ENCODE results near the gene RPTN. TPM values are rescaled to one million over a fixed set of nuclear protein-coding genes. Genes with fewer than 3 reads are reported as not detected.

RPTN gene
- total RNA-seq, 4 donors from 2014 or later = not detected

GRCh38 chr1:152112101-152112884, 46.7 kb downstream of the RPTN start:
- no peak for TF ChIP-seq EP300 (IDR thresholded peaks at IDR 0.05)
- TF ChIP-seq, protein P1, sequence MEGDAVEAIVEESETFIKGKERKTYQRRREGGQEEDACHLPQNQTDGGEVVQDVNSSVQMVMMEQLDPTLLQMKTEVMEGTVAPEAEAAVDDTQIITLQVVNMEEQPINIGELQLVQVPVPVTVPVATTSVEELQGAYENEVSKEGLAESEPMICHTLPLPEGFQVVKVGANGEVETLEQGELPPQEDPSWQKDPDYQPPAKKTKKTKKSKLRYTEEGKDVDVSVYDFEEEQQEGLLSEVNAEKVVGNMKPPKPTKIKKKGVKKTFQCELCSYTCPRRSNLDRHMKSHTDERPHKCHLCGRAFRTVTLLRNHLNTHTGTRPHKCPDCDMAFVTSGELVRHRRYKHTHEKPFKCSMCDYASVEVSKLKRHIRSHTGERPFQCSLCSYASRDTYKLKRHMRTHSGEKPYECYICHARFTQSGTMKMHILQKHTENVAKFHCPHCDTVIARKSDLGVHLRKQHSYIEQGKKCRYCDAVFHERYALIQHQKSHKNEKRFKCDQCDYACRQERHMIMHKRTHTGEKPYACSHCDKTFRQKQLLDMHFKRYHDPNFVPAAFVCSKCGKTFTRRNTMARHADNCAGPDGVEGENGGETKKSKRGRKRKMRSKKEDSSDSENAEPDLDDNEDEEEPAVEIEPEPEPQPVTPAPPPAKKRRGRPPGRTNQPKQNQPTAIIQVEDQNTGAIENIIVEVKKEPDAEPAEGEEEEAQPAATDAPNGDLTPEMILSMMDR (IDR thresholded peaks at IDR 0.05) = no peak
- TF ChIP-seq POLR2AphosphoS5 (IDR thresholded peaks at IDR 0.05) = no peak
- no peak for TF ChIP-seq POLR2A (IDR thresholded peaks at IDR 0.05; ENCODE audit: low read depth)
- peaks cover 0 to 100% (median 62%) of the 10 kb centered on the region in 4 donors for H3K27me3 ChIP-seq
- intact Hi-C loops (cut with DNase I) = no loop called here
- 2% methylated on average over 51 of the region's 53 CpGs for WGBS
- DNase-seq (ENCODE audit: extremely low spot score) = no peak
- no peaks in the 10 kb centered on the region for H3K36me3 ChIP-seq
- H3K27ac ChIP-seq (replicated peaks in 1 of 4) = no peak overlapping the region
- H3K4me3 ChIP-seq = peak overlapping the region; percentile 52 to 58 (median 54)
- H3K4me1 ChIP-seq = peaks cover 38 to 57% (median 56%) of the 10 kb centered on the region in 4 donors
- peaks cover 0 to 18% (median 15%) of the 10 kb centered on the region in 4 donors for H3K9me3 ChIP-seq

DNA sequence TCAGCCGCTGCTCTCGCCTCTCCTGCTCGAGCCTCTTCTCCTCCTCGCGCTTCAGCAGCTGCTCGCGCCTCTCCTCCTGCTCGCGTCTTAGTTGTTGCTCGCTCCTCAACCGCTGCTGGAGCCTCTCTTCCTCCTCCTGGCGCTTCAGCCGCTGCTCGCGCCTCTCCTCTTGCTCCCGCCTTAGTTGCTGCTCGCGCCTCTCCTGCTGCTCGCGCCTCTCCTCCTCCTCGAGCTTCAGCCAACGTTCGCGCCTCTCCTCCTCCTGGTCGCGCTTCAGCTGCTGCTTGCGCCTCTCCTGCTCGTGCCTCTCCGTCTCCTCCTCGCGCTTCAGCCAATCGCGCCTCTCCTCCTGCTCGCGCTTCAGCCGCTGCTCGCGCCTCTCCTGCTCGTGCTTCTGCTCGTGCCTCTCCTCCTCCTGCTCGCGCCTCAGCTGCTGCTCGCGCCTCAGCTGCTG, 47.5 kb downstream of the RPTN start:
- no peak for TF ChIP-seq EP300 (IDR thresholded peaks at IDR 0.05)
- TF ChIP-seq, protein P1 (IDR thresholded peaks at IDR 0.05) = no peak
- TF ChIP-seq POLR2AphosphoS5 (IDR thresholded peaks at IDR 0.05) = no peak
- TF ChIP-seq POLR2A (IDR thresholded peaks at IDR 0.05; ENCODE audit: low read depth) = no peak
- intact Hi-C loops (cut with DNase I) = no loop called here
- Histone ChIP-seq H3K36me3 (no peaks in the 10 kb centered on the region), H3K4me3 (peak overlapping the region; percentile 52 to 58 (median 54)), H3K27me3 (peaks cover 0 to 100% (median 67%) of the 10 kb centered on the region in 4 donors), H3K4me1 (peaks cover 38 to 58% (median 56%) of the 10 kb centered on the region in 4 donors), H3K9me3 (peaks cover 0 to 20% (median 16%) of the 10 kb centered on the region in 4 donors), H3K27ac (replicated peaks in 1 of 4) (no peak overlapping the region)
- no peak for DNase-seq (ENCODE audit: extremely low spot score)
- under 1% methylated on average over 44 of the region's 44 CpGs for WGBS

DNA sequence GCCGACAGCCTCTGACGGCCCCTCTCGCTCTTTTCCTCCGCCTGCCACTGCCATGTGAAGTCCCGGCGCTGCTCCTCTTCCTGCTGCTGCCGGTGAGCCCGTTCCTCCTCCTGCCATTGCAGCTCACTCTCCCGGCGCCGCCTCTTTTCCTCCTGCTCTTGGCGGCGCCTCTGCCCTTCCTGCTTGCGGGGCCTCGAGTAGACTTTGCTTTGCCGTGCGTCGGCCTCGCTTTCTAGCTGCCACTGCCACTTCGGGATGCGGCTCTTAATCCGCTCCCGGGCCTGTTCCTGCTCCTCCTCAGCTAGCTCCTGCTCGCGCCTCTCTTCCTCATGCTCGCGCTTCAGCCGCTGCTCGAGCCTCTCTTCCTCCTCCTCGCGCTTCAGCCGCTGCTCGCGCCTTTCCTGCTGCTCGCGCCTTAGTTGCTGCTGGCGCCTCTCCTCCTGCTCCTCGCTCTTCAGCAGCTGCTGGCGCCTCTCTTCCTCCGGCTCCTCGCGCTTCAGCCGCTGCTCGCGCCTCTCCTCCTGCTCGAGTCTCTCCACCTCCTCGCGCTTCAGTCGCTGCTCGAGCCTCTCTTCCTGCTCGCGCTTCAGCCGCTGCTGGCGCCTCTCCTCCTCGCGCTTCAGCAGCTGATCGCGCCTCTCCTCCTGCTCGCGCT, 48.0 kb downstream of the RPTN start:
- peaks cover 0 to 100% (median 72%) of the 10 kb centered on the region in 4 donors for H3K27me3 ChIP-seq
- whole genome bisulfite sequencing = under 1% methylated on average over 60 of the region's 60 CpGs
- peaks cover 38 to 58% (median 56%) of the 10 kb centered on the region in 4 donors for H3K4me1 ChIP-seq
- H3K36me3 ChIP-seq = no peaks in the 10 kb centered on the region
- peaks cover 0 to 20% (median 16%) of the 10 kb centered on the region in 4 donors for H3K9me3 ChIP-seq
- H3K4me3 ChIP-seq = peak overlapping the region; percentile 52 to 58 (median 54)
- intact Hi-C loops (cut with DNase I) = no loop called here
- no peak for TF ChIP-seq POLR2AphosphoS5 (IDR thresholded peaks at IDR 0.05)
- TF ChIP-seq EP300 (IDR thresholded peaks at IDR 0.05) = no peak
- TF ChIP-seq POLR2A (IDR thresholded peaks at IDR 0.05; ENCODE audit: low read depth) = no peak
- TF ChIP-seq, protein P1 (IDR thresholded peaks at IDR 0.05) = no peak
- DNase-seq (ENCODE audit: extremely low spot score) = no peak
- no peak overlapping the region for H3K27ac ChIP-seq (replicated peaks in 1 of 4)

- no peak overlapping the region for H3K27ac ChIP-seq (replicated peaks in 1 of 4)
- H3K4me3 ChIP-seq = peak overlapping the region; percentile 52 to 58 (median 54)
- H3K4me1 ChIP-seq = peaks cover 38 to 58% (median 56%) of the 10 kb centered on the region in 4 donors
- peaks cover 0 to 99% (median 74%) of the 10 kb centered on the region in 4 donors for H3K27me3 ChIP-seq
- 3% methylated on average over 31 of the region's 31 CpGs for WGBS
- no peaks in the 10 kb centered on the region for H3K36me3 ChIP-seq
- no peak for TF ChIP-seq EP300 (IDR thresholded peaks at IDR 0.05)
- peaks cover 0 to 20% (median 16%) of the 10 kb centered on the region in 4 donors for H3K9me3 ChIP-seq
- no peak for DNase-seq (ENCODE audit: extremely low spot score)
- intact Hi-C loops (cut with DNase I) = no loop called here
These were observed 48.6 kb downstream of the RPTN start for GRCh38 chr1:152110365-152110859.

DNA sequence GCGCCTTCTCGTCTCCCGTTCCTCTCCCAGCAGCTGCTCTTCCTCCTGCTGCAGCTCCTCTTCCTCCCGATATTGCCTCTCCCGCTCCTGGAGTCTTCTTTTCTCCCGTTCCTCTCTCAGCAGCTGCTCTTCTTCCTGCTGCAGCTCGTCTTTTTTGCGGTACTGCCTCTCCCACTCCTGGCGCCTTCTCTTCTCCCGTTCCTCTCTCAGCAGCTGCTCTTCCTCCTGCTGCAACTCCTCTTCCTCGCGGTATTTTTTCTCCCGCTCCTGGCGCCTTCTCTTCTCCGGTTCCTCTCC, 49.1 kb downstream of the RPTN start:
- H3K36me3 ChIP-seq = no peaks in the 10 kb centered on the region
- peaks cover 0 to 20% (median 16%) of the 10 kb centered on the region in 4 donors for H3K9me3 ChIP-seq
- 10% methylated on average over 15 of the region's 15 CpGs for WGBS
- peak overlapping the region; percentile 52 to 58 (median 54) for H3K4me3 ChIP-seq
- H3K27me3 ChIP-seq = peaks cover 0 to 99% (median 76%) of the 10 kb centered on the region in 4 donors
- DNase-seq (ENCODE audit: extremely low spot score) = no peak
- H3K27ac ChIP-seq (replicated peaks in 1 of 4) = no peak overlapping the region
- intact Hi-C loops (cut with DNase I) = no loop called here
- H3K4me1 ChIP-seq = peaks cover 38 to 58% (median 56%) of the 10 kb centered on the region in 4 donors
- no peak for TF ChIP-seq EP300 (IDR thresholded peaks at IDR 0.05)
- TF ChIP-seq, protein P1 (IDR thresholded peaks at IDR 0.05) = no peak
- TF ChIP-seq POLR2A (IDR thresholded peaks at IDR 0.05; ENCODE audit: low read depth) = no peak
- no peak for TF ChIP-seq POLR2AphosphoS5 (IDR thresholded peaks at IDR 0.05)
